GM04504 (cell line): ENCODE results near the gene PABPC1L.

ENCODE experiments used
- DNase-seq: peaks from one replicate; pipeline ENCODE4 v3.0.0-alpha.2; 2012; ENCODE audit warnings: low read depth

PABPC1L gene

DNA sequence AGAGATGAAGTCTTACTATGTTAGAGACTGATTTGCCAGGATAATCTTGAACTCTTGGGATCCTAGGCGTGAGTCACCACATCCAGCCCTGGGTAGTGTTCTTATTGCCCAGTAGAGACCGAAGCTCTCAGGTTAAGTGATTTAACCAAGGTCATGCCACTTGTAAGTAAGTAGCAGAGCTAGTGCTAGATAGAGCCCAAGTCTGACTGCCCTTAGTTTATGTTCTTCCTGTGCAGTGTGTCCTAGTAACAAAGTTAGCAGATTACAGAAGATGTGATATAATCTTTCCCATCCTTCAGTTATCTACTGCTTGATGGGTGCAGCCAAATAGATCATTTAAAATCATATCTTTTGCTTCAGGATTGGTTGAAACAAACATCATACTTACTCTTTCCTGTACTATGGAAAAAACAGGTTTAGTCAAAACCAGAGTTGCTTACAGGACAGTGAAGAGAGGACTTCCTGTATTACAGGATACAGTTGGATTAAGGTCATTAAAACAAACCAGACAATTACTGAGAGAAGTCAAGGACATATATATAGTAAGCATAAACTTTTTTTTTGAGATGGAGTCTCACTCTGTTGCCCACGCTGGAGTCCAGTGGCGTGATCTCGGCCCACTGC is 9.5 kb upstream of the PABPC1L start:
- DNase-seq: no peak

DNA sequence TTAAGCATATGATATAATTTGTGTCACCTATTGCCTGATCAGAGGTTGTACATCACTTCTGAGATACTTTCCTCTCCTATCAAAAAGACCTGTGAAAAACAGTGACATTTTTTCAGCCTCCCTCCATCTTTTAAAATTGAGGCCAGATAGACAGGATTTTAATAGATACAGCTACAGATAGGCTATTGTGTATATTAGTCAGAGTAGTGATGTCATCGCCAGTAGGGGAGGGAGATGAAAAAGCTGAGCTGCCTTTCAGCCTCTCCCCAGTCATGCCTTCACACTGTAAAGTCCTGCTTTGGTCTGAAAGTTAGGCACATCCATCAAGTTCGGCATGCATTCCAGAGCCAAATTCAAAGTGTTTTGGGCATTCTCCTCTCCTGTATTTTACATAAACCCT is 7.9 kb upstream of the PABPC1L start:
- DNase-seq: no peak

DNA sequence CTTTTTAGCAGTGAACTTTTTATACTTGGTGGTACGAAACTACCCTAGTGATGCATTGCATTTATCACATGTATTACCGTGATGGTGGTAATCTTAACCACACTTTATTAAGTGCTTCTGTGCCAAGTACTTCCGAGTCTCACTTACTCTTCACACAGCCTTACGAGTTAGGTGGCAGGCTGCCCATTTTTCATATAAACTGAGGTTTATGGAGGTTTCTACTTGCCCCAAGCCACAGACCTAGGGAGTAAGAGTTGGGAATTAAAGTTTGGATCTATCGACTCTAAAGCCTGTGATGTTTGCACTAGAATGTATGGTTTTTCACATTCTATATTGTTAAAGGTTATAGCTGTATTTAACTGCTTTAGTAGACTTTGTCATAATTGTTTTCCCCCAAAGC is 5.5 kb upstream of the PABPC1L start:
- no peak for DNase-seq

DNA sequence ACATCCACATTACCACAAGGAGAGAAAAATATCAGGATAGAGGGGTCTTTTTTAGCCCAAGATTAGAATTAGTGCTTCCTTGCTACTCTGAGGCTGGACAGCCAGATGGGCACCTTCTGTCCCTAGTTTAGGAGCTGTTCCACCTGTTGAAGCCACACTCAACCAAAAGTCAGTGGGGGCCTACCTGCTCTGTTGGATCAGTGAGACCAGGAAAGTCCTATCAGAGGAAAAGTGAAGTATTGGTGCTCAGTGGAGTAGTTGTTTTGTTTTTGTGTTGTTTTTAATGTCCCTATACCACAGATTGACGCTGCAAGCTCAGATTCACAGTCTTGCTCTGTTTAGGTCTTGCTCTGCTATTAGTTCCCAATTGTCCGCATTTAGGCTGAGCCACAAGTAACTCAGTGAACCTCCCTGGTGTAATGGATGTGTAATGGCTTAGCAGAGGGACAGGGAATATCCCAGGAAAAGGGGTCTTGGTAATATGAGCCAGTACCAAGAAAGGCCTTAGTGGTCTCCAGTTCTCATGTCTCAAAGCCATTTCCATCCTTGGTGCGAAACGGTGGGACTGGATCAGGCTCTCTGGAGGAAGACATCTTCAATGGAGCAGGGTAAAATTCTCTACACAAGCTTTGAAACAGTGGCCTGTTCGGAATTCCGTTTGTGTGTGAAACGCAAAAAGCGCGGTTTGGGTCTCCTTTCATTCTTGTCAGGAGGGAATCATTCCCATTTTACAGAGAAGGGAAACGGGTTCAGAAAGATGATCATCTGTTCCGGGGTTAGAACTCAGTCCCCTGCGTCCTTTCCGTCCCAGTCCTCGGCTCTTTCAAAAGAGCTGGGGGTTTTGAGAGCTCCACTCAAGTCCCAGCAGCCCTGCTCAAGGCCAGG is 631 bp upstream of the PABPC1L start:
- no peak for DNase-seq

DNA sequence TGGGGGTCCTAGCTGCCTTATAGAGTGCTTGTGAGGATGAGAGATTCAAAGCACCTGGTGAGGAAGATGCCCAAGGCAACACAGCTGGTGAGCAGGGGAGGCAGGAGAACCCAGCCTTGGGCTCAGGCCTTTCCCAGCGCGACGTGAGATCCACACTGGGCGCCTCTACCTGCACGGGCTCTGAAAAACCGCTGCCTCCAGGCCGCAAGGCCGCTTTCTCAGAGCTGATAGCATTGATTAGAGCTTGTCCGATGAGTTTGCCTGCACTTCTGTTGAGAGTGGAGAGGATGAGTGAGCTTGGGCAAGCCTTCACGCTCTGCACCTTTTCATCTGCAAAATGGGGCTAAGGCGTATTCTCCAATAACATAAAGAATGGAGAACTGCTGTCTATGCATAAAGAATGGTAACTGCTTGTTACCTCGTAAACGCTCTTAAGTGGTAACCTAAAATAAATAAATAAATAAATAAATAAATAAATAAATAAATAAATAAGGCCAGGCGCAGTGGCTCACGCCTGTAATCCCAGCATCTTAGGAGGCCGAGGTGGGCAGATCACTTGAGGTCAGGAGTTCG is 916 bp downstream of the PABPC1L start:
- DNase-seq: no peak

DNA sequence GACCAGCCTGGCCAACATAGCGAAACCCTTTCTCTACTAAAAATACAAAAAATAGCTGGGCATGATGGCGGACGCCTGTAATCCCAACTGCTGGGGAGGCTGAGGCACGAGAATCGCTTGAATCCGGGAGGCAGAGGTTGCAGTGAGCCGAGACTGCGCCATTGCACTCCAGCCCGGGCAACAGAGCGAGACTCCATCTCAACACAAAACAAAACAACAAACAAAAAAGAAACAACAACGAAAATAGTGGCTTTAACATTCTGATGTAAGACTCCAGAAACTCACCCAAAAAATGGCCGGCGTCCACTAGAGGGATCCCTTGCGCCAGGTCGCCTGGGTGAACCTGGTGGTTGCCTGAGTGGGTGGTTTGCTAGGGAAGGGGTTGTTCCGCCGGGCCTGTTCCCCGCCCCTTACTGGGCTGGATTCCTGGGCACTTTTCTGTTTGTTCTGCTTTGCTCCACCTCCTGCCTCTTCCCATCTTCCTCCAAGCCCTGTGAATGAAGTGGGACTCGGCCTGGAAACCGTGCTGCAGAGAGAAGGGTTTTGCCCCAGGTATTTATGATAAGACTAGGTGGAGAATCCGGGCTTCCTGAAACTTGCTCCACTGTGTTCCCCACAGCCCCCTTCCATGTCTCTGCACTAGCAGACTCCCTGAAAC is 1.5 kb downstream of the PABPC1L start:
- no peak for DNase-seq

DNA sequence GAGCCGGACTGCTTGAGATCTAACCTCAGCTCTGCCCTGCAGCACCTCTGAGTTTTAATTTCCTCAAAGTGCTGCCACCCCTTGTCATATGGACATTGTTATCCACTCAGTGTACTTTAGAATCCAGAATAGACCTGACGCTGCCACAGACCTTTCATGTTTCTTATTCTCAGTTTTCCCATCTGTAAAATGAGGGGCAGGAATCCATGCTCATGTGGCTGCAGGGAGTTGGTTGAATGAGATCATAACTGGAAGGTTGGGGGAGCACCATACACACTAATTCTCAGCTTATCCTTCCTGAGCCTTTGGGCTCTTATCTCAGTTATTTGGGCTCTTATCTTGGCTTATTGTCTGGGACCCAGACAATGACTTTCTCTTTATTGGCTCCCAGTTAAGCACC is 2.3 kb downstream of the PABPC1L start:
- DNase-seq: no peak

DNA sequence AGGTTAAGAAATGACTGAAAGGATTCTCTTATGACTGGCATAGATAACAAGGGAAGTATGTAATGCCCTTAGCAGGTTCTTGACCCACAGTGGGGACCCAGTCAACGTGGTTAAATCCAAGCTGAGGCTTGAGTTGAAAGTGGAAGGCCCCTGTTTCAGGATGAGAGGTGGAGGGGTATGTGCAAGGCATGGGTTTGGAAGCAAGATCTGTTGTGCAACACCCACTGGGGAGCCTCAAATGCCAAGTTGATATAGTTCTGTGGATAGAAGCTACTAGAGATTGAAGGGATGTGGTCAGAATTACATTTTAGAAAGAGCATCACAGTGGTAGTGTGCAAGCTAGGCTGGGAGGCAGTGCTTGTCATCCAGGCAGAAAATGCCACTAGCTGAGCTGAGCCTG is 5.1 kb downstream of the PABPC1L start:
- DNase-seq: no peak

DNA sequence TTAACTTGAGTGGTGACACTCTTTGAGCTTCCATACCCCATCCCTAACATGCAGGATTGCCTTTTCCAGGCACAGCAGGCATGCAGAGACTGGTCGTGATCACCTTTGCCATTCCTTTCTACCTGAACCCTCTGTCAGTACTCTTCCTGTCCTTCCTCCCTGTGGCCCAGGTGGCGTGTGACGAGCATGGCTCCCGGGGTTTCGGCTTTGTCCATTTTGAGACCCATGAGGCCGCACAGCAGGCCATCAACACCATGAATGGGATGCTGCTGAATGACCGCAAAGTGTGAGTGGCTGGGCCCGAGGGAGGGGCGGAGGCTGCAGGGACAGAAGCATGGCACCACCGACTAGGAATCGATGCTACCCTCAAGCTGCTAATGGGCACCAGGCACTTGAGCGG is 6.7 kb downstream of the PABPC1L start:
- no peak for DNase-seq

DNA sequence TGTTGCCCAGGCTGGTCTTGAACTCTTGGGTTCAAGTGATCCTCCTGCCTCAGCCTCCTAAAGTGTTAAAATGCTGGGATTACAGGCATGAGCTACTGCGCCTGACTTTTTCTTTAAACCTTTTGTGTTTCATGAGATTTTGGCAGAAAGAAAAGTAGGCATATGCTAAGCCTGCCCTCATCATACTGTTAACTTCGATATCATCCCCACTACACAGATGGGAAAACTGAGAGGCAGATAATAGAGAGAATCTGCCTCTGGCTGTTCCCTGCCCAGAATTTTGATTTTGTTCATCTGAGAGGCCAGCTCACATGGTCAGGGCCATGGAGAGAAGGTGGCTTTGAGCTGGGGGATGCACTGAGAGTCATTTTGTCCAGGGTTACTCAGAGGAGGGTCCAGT is 7.5 kb downstream of the PABPC1L start:
- no peak for DNase-seq

DNA sequence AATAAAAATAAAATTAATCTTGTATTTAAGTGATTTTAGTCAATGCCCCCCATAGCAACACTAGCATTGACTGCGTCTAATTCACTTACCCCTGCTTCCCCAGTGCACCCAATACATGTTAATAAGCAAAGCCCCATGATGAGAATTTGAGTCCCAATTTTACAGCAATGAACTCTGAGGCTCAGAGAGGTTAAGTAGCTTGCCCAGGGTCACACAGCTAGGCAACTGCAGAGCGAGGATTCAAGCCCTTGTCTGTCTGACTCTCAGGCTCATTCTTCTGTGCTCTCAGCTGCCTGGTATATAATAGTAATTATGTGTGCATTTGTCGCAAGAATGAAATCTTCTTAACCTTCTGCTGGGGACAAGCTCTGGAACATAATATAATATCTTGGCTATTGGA is 8.5 kb downstream of the PABPC1L start:
- no peak for DNase-seq

DNA sequence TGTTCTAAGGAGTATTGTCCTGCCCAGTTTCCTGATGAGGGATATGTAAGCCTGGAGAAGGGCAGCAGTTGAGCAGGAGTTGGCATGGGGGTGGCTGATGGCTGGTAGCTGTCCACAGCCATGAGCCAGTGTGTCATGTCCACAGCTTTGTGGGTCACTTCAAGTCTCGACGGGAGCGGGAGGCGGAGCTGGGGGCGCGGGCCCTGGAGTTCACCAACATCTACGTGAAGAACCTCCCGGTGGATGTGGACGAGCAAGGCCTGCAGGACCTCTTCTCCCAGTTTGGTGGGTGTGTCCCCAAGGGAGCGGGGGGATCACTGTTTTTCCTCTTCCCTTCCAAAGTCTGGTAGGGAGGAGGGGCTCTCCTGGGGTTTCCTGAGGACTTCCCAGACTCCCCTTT is 8.9 kb downstream of the PABPC1L start:
- DNase-seq: no peak

DNA sequence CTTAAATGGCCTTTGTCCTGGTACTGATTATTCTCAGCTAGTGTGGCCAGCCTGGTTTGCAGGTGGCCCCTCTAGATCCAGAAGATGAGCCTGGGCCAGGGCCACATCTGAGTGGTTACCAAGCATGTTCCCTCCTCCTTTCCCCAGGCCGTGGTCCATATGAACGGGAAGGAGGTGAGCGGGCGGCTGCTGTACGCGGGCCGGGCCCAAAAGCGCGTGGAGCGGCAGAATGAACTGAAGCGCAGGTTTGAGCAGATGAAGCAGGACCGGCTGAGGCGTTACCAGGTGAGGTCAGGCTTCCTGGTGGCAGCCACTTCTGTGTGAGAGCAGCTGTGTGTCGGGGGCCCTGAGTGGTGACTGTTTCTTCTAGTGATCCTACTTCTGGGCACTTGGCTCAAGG is 11.6 kb downstream of the PABPC1L start:
- DNase-seq: no peak

DNA sequence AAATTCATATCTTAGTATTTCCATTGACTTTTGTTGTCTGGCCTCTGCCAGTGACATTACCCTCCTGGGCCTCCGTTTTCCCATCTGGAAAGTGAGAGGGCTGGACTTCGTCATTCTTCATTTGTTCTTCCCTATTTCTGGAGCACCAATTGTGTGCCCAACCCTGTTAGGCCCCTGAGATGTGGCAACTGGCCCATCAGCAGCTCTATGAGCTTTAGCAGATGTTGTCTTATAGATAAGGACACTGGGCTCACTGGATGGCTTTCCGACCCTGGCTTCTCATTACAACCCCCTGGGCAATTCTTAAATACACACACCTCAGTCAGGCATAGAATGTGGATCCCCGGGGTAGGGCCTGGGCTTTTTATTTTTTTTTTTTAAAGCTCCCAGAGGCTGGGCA is 14.7 kb downstream of the PABPC1L start:
- no peak for DNase-seq

DNA sequence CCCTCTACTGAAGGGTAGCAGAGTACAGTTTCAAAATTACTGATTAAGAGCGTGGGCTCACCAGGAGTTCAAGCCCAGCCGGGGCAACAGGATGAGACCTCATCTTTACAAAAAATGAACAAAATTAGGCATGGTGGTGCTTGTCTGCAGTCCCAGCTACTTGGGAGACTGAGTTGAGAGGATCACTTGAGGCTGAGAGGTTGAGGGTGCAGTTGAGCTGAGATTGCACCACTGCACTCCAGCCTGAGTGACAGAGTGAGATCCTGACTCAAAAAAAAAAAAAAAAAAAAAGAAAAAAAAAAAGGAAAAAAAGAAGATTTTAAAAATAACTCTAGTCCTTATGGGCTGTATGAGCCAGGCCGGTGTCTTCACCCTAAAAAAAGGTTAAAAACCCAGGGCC is 18.7 kb downstream of the PABPC1L start:
- no peak for DNase-seq

DNA sequence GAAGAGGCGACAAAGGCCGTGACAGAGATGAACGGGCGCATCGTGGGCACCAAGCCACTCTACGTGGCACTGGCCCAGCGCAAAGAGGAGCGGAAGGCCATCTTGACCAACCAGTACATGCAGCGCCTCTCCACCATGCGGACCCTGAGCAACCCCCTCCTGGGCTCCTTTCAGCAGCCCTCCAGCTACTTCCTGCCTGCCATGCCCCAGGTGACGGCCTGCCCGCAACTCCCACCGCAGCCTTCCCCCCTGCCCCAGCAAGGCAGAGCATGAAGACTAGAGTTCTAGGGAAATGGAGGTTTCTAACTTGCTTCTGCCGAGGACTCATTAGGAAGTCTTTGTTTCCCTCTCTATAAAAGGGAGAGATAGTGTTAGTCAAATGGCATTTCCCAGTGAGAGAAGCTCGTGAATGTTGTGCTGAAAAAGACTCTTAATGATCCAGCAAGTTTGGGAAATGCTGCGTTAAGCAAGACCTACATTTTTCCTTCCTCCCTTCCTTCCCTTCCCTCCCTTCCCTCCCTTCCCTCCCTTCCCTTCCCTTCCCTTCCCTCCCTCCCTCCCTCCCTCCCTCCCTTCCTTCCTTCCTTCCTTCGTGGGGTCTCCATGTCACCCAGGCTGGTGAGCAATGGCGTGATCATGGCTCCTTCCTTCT is 20.8 kb downstream of the PABPC1L start:
- DNase-seq: no peak

DNA sequence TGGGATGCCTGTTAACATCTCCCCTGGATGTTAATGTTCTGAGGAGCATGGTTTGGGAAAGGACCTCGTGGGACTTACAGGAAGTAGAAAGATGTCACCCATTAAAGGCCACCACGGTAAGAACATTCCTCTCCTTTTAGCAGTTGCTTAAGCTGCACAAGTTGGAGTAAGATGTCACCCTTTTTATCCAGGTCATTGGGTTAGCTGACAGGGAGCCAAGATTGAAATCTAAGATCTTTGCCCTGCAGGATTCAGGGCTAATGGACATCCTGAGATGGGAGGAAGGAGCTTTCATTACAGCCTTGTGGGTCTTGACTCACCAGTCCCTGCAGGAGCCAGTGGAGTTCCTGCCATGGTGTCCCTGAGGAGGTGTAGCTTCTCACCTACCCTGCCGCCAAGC is 22.1 kb downstream of the PABPC1L start:
- DNase-seq: no peak

DNA sequence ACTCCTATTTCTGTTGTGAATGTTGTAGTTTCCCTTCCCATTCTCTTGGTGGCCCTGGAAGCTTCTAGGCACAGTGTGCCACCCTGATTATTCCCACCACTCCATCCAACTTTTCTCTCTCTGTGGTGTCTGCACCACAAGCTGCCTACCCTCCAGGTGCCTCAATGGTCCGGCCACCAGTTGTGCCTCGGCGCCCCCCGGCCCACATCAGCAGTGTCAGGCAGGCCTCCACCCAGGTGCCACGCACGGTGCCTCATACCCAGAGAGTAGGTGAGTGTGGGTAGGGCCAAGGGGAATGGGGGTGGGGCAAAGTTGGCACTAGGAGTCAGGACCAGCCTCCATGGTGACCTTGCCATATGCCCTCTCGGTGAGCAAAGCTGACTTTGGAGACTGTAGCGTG is 23.1 kb downstream of the PABPC1L start:
- DNase-seq: no peak

DNA sequence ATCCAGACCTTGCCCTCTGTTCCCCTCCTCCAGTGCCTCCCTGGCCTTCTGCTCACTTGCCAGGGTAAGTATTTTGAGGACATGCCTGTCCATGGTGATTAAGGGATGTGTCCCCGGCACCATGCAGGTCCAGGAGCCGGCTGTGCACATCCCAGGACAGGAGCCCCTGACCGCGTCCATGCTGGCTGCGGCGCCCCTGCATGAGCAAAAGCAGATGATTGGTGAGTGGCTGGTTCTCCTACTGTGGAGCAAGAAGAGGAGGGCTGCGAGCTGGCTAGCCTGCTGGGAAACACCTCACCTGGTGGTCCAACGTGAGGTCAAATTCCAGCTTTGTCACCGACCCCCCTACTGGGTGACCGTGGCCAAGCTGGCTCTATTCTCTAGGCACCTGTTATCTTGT is 26.6 kb downstream of the PABPC1L start:
- DNase-seq: no peak

DNA sequence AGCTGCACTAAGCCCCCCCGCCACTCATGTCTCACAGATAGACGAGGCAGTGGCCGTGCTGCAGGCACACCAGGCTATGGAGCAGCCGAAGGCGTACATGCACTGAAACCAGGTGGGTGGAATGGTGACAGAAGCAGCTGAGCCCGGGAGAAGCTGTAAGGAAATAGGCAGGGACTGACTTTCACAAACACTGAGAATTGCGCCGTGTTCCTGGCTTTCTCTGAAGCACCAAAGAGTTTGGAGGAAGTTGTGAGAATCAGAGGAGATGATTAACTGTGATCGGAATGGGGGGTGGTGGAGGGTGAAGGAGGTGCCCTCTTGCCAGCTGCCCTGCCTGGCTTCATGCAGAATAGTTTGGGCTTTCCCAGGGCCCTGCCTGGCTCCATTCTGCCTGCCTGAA is 28.8 kb downstream of the PABPC1L start:
- DNase-seq: no peak

DNA sequence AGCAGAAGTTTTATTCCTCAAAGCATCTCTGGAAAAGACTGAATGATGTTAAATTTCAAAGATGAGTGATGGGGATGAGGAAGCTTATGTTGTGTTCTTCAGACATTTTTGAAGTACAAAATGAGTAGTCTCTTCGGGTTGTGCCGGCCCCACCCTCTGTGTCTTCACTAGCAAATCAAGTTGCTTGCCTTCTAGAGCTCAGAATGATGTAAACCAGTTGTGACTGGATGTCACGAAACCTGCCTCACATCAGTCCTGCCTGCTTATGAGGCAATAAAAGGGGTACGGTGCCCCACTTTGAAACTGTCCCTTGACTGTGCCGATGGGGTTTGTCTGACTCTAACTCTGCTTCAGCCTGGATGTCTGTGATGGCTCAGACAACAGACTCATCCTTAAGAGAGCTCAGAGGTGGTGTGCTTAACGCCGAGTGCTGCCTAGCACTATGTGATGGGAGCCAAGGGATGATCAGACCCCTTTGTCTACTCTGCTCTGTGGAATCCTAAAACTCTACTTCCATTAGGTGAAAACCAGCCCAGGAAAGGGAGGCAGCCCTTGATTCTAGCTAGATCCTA is 31.3 kb downstream of the PABPC1L start:
- no peak for DNase-seq
